ENCODE measurements around the gene JARID2. TPM values are rescaled to one million over a fixed set of nuclear protein-coding genes. Genes with fewer than 3 reads are reported as not detected.

JARID2 gene
- total and polyA plus RNA-seq, 4 donors: 15.4 to 25.5 (median 23.1) TPM

GRCh38 chr6:15230827-15231226 is 15.0 kb upstream of the JARID2 start:
- H3K27ac ChIP-seq (ENCODE audit: low read depth, low read length): no peak overlapping the region
- WGBS (ENCODE audit: insufficient coverage): no CpG with 5 or more reads among the region's 3 CpGs
- no peak for DNase-seq (ENCODE audit: low read depth in 4 of 6, low spot score in 6 of 6)
- no peaks in the 10 kb centered on the region for H3K9me3 ChIP-seq (ENCODE audit: control insufficient read depth, insufficient read depth, low read length)
- H3K4me3 ChIP-seq (ENCODE audit: low read depth, low read length): no peak overlapping the region
- H3K4me1 ChIP-seq (ENCODE audit: control insufficient read depth, insufficient read depth, low read length): no peaks in the 10 kb centered on the region
- H3K36me3 ChIP-seq (ENCODE audit: control insufficient read depth, insufficient read depth, low read length): no peaks in the 10 kb centered on the region
- no peaks in the 10 kb centered on the region for H3K27me3 ChIP-seq (ENCODE audit: control insufficient read depth, insufficient read depth, low read length)

GRCh38 chr6:15232836-15233510 is 12.9 kb upstream of the JARID2 start:
- Histone ChIP-seq H3K27me3 (ENCODE audit: control insufficient read depth, insufficient read depth, low read length) (no peaks in the 10 kb centered on the region), H3K4me1 (ENCODE audit: control insufficient read depth, insufficient read depth, low read length) (no peaks in the 10 kb centered on the region), H3K4me3 (ENCODE audit: low read depth, low read length) (no peak overlapping the region), H3K36me3 (ENCODE audit: control insufficient read depth, insufficient read depth, low read length) (no peaks in the 10 kb centered on the region), H3K27ac (ENCODE audit: low read depth, low read length) (no peak overlapping the region), H3K9me3 (ENCODE audit: control insufficient read depth, insufficient read depth, low read length) (no peaks in the 10 kb centered on the region)
- DNase-seq (ENCODE audit: low read depth in 4 of 6, low spot score in 6 of 6): no peak
- WGBS (ENCODE audit: insufficient coverage): 96% methylated on average over 4 of the region's 7 CpGs

GRCh38 chr6:15234068-15234758 is 11.7 kb upstream of the JARID2 start:
- Histone ChIP-seq H3K4me3 (ENCODE audit: low read depth, low read length) (no peak overlapping the region), H3K36me3 (ENCODE audit: control insufficient read depth, insufficient read depth, low read length) (no peaks in the 10 kb centered on the region), H3K27ac (ENCODE audit: low read depth, low read length) (no peak overlapping the region), H3K9me3 (ENCODE audit: control insufficient read depth, insufficient read depth, low read length) (no peaks in the 10 kb centered on the region), H3K27me3 (ENCODE audit: control insufficient read depth, insufficient read depth, low read length) (no peaks in the 10 kb centered on the region), H3K4me1 (ENCODE audit: control insufficient read depth, insufficient read depth, low read length) (no peaks in the 10 kb centered on the region)
- no peak for DNase-seq (ENCODE audit: low read depth in 4 of 6, low spot score in 6 of 6)
- 89% methylated on average over 1 of the region's 2 CpGs for WGBS (ENCODE audit: insufficient coverage)

DNA sequence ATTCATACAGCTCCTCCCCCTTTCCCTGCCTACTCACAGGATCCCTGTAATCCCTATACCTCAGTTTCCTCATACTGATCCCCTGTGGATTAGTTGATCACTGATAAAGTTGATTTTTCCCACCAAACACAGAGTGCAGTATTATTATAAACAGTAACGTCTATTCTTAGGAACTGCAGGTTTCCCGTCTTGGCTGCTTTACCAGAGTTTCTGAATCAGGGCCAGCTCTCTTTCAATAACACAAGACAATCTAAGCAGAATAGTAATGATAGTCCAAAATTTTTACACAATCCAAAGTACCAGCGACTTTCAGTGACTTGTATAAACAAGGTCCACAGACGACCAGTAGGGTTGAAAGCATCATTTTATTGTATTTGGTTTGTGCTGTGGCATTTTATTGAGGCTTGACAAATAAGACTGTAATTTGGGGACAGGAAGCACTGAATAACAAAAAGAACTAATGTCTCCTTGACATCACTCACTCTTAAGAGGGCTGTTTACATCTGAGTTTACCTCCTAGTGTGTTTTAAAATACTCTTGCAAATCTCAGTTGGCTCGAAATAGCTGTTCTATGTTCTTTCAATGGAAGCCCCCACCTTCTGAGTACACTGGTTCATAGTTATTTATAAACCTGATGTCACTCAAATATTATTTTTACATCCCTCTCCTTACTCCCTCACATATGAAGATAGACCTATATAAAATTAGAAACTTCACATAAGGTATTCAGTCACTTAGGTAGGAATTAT is 6.1 kb upstream of the JARID2 start:
- no peaks in the 10 kb centered on the region for H3K4me1 ChIP-seq (ENCODE audit: control insufficient read depth, insufficient read depth, low read length)
- peak in 2 of 6 donors; percentile 34 to 59 for DNase-seq (ENCODE audit: low read depth in 4 of 6, low spot score in 6 of 6)
- H3K27me3 ChIP-seq (ENCODE audit: control insufficient read depth, insufficient read depth, low read length): peaks cover 2% of the 10 kb centered on the region
- no peak overlapping the region for H3K27ac ChIP-seq (ENCODE audit: low read depth, low read length)
- no peaks in the 10 kb centered on the region for H3K9me3 ChIP-seq (ENCODE audit: control insufficient read depth, insufficient read depth, low read length)
- H3K4me3 ChIP-seq (ENCODE audit: low read depth, low read length): no peak overlapping the region
- H3K36me3 ChIP-seq (ENCODE audit: control insufficient read depth, insufficient read depth, low read length): no peaks in the 10 kb centered on the region
- WGBS (ENCODE audit: insufficient coverage): 27% methylated on average over 2 of the region's 5 CpGs

- H3K9me3 ChIP-seq (ENCODE audit: control insufficient read depth, insufficient read depth, low read length): no peaks in the 10 kb centered on the region
- H3K27ac ChIP-seq (ENCODE audit: low read depth, low read length): no peak overlapping the region
- 100% methylated on average over 2 of the region's 2 CpGs for WGBS (ENCODE audit: insufficient coverage)
- no peak overlapping the region for H3K4me3 ChIP-seq (ENCODE audit: low read depth, low read length)
- no peaks in the 10 kb centered on the region for H3K36me3 ChIP-seq (ENCODE audit: control insufficient read depth, insufficient read depth, low read length)
- H3K4me1 ChIP-seq (ENCODE audit: control insufficient read depth, insufficient read depth, low read length): no peaks in the 10 kb centered on the region
- DNase-seq (ENCODE audit: low read depth in 4 of 6, low spot score in 6 of 6): no peak
- H3K27me3 ChIP-seq (ENCODE audit: control insufficient read depth, insufficient read depth, low read length): peaks cover 2% of the 10 kb centered on the region
Measured at GRCh38 chr6:15242503-15242902, 3.4 kb upstream of the JARID2 start.

DNA sequence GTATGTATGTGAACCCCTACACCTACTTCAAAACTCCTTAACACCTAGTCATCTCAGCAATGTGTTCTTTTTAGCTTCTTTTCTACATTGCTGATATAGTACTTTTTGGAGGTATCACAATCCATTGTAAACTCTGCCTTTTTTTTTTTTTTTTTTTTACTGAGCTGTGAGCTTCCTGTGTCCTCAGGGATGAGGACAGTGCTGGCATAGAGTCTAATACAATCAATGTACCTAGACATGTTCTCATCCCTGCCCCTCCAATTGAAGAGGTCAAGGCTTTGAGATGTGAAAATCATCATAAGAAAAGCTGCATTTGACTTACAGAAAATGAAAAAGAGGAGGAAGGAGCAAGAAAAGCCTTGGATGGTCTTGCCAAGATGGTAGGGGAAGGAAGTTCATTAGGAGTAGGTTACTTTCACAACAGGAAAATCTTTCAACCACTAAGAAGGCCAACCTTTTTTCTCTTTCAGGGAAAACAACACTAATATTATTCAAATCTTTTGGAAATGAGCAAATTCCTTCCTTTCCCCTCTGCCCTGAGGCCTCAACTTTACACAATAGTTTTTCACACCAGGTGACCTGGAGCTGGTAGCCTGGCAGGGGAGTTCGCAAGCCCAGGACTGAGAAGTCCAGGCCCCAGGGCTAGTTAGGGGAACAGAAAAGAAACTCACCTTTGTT is 2.8 kb upstream of the JARID2 start:
- Histone ChIP-seq H3K9me3 (ENCODE audit: control insufficient read depth, insufficient read depth, low read length) (no peaks in the 10 kb centered on the region), H3K4me3 (ENCODE audit: low read depth, low read length) (no peak overlapping the region), H3K27ac (ENCODE audit: low read depth, low read length) (no peak overlapping the region), H3K36me3 (ENCODE audit: control insufficient read depth, insufficient read depth, low read length) (no peaks in the 10 kb centered on the region), H3K27me3 (ENCODE audit: control insufficient read depth, insufficient read depth, low read length) (peaks cover 2% of the 10 kb centered on the region), H3K4me1 (ENCODE audit: control insufficient read depth, insufficient read depth, low read length) (no peaks in the 10 kb centered on the region)
- no peak for DNase-seq (ENCODE audit: low read depth in 4 of 6, low spot score in 6 of 6)
- no CpG with 5 or more reads among the region's 1 CpG for WGBS (ENCODE audit: insufficient coverage)

DNA sequence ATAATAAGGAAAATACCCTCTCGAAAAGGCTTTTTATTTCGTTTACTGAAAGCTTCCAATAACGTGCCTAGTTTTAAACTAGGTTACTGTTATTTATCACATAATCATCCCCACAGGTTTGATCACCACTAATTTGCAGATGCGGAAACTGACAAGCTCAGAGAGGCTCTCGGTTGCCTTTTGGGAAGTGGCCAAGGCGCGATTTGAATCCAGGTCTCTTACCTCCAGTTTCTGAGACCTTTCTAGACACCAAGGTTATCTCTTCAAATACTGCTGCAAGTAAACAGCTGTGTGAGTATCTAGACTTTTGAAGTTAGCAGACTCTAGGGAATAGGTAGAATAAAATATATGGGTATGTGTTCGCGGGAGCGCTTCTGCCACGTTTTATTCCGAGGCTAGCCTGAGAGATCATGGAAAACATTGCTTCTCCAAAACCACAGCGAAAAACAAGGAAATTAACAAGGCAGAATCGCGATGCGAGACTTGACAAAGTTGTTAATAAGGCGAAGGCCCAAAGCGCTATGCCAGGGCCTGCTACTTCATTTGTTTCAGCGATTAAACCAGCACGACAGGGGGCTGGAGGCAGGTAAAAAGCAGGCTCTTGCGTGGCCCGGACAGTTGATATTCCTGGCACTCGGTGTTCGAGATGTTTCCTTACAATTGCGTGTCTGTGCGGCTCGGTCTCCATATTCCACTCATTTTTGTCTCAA is 1.8 kb upstream of the JARID2 start:
- H3K27me3 ChIP-seq (ENCODE audit: control insufficient read depth, insufficient read depth, low read length): peaks cover 2% of the 10 kb centered on the region
- no peaks in the 10 kb centered on the region for H3K36me3 ChIP-seq (ENCODE audit: control insufficient read depth, insufficient read depth, low read length)
- peak in 2 of 6 donors; percentile 46 to 76 for DNase-seq (ENCODE audit: low read depth in 4 of 6, low spot score in 6 of 6)
- H3K4me1 ChIP-seq (ENCODE audit: control insufficient read depth, insufficient read depth, low read length): peaks cover 3% of the 10 kb centered on the region
- no peaks in the 10 kb centered on the region for H3K9me3 ChIP-seq (ENCODE audit: control insufficient read depth, insufficient read depth, low read length)
- H3K27ac ChIP-seq (ENCODE audit: low read depth, low read length): no peak overlapping the region
- peak overlapping the region; percentile 90 for H3K4me3 ChIP-seq (ENCODE audit: low read depth, low read length)
- WGBS (ENCODE audit: insufficient coverage): 18% methylated on average over 20 of the region's 27 CpGs

GRCh38 chr6:15244620-15245360 is 1.1 kb upstream of the JARID2 start:
- DNase-seq (ENCODE audit: low read depth in 4 of 6, low spot score in 6 of 6): peak in 2 of 6 donors; percentile 91 to 93
- WGBS (ENCODE audit: insufficient coverage): under 1% methylated on average over 60 of the region's 92 CpGs
- Histone ChIP-seq H3K9me3 (ENCODE audit: control insufficient read depth, insufficient read depth, low read length) (no peaks in the 10 kb centered on the region), H3K27me3 (ENCODE audit: control insufficient read depth, insufficient read depth, low read length) (peaks cover 2% of the 10 kb centered on the region), H3K4me1 (ENCODE audit: control insufficient read depth, insufficient read depth, low read length) (peaks cover 7% of the 10 kb centered on the region), H3K27ac (ENCODE audit: low read depth, low read length) (peak overlapping the region; percentile 93), H3K4me3 (ENCODE audit: low read depth, low read length) (peak overlapping the region; percentile 90), H3K36me3 (ENCODE audit: control insufficient read depth, insufficient read depth, low read length) (no peaks in the 10 kb centered on the region)
